HS-5 (cell line): ENCODE results near the gene ELFN1.

Experiments used
- DNase-seq: peaks from one replicate; pipeline ENCODE4 v3.0.0-alpha.2; 2012; ENCODE audit warnings: low read depth

The ELFN1 gene

GRCh38 chr7:1669954-1670893 is at the start of gene ELFN1:
ELFN1 (plus strand) TSS chr7:1670277; CDS start chr7:1744597, 74,320 bp downstream.
- DNase-seq, result no peak

DNA sequence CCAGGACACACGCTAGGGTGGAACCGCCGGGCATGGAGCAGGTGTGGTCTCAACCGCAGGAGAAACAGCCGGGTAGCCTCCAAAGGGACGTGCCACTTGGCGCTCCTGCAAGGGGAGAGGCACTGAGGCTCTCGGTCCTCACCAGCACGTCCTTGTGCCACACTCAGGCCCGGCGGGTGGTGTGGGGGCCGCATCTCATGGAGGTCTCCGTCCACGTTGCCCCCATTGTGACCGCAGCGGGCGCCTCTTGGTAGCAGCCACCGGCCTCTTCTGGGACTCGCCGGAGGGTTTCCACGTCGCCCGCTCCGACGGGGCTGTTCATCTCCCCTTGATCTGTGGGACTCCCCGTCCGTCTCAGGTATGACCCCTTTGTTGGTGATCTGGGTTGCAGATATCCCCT is 49.2 kb upstream of the ELFN1 start:
- no peak for DNase-seq

DNA sequence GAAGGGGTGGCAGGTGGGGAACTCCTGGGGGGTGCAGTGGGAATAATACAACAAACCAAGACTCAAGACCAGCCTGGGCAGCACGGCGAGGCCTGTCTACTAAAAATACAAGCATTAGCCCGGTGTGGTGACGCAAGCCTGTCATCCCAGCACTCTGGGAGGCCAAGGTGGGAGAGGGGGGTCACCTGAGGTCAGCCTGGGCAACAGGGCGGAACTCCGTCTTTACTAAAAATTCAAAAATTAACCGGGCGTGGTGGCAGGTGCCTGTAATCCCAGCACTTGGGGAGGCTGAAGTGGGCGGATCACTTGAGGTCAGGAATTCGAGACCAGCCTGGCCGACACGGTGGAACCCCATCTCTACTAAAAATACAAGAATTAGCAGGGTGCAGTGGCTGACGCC is 48.4 kb upstream of the ELFN1 start:
- no peak for DNase-seq

DNA sequence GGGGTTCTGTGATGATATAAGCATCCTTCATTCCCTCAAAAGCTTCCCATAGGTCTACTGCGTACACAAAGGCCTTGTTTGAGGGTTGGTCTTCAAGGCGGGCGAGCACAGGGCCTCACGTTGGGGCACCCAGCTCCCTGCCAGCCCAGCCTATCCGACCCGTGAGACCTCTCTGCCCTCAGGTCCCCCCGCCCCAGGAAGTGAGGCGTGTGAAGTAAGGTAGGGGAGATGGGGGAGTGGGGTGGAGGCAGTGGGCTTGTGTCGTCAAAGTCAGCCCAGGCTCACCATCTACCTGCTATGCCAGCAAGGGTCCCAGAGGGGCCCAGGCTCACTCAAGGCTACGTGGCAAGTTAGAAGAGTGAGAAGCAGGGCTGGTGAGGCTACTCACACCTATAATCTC is 47.6 kb upstream of the ELFN1 start:
- no peak for DNase-seq

- DNase-seq, result no peak
Measured at GRCh38 chr7:1623810-1624209, 46.3 kb upstream of the ELFN1 start.

DNA sequence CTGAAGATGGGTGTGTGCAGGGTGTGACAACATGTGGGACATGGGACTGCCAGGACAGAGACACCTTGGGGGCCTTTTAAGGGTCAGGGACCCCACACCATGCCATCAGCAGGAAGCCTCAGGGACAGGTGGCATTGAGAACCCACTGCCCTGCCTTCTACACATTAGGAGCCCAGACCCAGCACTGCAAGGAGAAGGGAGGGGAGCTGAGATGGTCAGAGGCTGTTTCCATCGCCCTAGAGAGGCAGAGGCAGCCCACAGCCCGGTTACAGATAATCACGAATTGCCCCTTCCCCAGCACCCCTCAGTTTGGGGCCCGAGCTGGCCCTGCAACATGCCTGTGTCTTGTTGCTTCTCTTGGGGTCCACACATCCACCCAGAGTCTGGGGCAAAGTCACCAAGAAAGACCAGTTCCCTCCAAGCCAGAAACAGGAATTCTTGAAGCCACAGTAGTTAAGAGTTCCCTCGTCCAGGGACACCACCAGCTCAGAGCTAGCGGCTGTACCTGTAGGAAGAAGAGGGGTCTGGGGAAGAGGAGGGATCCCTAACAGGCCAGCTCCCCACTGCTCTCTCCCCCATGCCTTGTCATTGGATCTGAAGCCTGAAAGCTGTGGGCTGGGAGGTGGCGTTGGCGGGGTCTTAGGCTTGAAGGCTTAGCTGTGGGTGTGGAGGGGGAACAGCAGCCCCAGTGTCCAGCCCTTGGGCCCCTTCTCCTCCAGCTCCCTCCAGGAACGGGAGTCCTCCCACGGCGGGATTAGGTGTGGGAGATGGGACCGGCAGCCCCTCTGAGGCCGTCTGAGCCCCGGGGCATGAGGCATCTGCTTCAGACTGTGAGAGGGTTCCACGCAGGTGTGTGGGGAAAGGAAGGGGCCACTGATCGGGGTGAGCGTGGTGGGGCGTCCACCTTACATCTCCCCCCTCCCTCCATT is 44.8 kb upstream of the ELFN1 start:
- no peak for DNase-seq

DNA sequence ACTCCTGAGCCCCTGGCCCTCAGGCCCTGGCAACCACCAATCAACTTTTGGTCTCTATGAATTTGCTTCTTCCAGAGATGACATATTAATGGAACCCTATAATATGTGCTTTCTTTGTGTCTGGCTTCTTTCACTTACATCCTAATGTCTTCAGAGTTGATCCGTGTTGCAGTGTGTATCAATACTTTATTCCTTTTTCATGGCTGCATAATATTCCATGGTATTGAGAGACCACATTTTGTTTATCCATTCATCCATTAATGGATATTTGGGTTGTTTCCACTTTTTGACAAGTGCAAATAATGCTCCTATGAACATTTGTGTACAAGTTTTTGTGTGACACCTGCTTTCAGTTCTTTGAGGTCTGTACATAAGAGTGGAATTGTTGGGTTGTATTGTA is 43.3 kb upstream of the ELFN1 start:
- DNase-seq, result no peak

DNA sequence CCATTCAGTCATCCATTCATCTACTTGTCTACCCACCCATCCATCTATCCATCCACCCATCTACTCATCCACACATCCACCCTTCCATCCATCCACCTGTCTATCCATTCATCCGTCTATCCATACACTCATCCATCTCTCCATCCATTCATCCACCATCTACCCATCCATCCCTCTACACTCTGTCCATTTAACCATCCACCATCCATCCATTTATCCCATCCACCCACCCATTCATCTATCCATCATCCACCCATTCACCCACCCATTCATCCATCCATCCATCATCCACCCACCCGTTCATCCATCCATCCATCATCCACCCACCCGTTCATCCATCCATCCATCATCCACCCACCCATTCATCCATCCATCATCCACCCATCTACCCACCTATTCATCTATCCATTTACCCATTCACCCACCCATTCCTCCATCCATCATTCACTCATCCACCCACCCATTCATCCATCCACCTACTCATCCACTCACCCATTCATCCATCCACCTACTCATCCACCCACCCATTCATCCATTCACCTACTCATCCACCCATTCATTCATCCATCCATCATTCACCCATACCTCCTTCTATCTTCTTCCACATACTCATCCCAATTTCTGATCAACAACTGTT is 39.3 kb upstream of the ELFN1 start:
- no peak for DNase-seq

- DNase-seq, result no peak
Measured at GRCh38 chr7:1631678-1632077, 38.4 kb upstream of the ELFN1 start.

- no peak for DNase-seq
Measured at GRCh38 chr7:1632506-1632905, 37.6 kb upstream of the ELFN1 start.

- no peak for DNase-seq
Measured at GRCh38 chr7:1632916-1633785, 36.9 kb upstream of the ELFN1 start.

DNA sequence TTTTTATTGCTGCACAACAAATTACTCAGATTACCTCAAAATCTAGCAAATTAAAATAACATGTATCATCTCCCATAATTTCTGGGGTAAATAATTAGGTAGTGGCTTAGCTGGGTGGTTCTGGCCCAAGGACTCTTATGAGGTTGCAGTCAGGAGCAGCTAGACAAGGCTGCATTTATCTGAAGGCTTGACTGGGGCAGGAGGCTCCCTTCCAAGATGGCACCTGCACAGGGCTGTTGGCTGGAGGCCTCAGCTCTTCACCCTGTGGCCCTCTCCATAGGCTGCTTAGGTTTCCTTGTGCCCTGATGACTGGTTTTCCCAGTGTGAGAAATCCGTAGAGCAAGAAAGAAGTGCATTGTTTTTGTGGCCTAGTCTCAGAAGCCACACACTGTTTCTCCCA is 34.7 kb upstream of the ELFN1 start:
- no peak for DNase-seq

- DNase-seq, result no peak
Measured at GRCh38 chr7:1637155-1637554, 32.9 kb upstream of the ELFN1 start.

DNA sequence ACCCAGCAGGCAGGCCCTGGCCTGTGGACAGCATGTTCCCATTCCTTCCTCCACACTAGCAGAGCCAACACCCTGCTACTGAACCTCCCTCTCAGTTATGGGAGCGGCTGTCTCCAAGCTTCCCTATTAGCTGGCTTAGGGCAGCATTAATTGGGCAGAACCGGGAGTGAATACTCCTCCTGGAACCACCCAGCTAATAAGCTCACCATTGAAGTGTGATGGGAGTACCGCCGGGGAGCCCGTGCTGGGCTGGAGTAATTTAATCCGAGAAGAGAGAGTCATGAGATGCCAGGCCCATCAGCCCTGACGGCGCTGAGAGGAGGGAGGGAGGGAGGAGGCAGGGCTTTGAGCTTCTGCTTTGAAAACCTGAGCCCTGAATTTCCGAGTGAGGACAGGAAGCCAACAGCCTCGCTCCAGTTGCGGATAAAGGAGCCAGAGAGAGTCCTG is 31.8 kb upstream of the ELFN1 start:
- no peak for DNase-seq

- no peak for DNase-seq
Measured at GRCh38 chr7:1639071-1639470, 31.0 kb upstream of the ELFN1 start.

DNA sequence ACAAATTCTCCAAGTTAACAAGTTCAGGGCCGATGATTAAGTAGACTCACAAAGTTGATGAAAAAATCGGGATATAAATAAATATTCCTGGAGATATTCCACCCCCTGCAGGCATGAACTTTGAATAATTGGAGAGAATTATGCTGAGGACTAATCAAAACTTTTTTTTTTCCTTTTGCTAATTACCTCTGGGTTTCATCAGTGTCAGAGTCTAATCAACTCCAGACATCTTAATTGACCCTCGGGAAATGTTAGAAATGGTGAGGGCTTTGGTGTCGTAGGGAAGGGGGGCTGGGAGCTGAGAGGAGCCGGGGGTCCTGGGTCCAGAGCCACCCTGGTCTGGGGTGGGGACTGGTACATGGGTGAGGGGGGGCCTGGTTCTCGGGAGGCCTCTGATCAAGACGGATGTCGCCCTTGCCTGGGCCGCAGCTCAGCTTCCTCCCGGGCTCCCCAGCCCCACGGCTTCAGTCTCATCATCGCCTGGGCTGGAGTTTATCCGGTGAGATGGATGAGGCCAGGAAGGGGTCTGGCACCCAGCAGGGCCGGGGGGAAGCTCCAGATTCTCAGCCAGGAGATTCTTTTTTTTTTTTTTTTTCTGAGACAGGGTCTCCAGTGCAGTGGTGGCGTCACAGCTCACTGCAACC is 30.4 kb upstream of the ELFN1 start:
- no peak for DNase-seq

- DNase-seq, result no peak
Measured at GRCh38 chr7:1640376-1641172, 29.5 kb upstream of the ELFN1 start.

GRCh38 chr7:1641173-1641572 is 28.9 kb upstream of the ELFN1 start:
- DNase-seq, result no peak

GRCh38 chr7:1641661-1642260 is 28.3 kb upstream of the ELFN1 start:
- no peak for DNase-seq
